Heart left ventricle (tissue), 13 donors: Measurements from ENCODE around the gene IRX2.

Experiments
- CTCF ChIP-seq, 12 donors: fragments of 200-600 bp; sonication (generic) in 4 of 12; IDR thresholded peaks; one replicate each; pipeline versions ENCODE4 v1.5.0 to v1.8.0; 2018 to 2022; ENCODE audit warnings: antibody characterized with exemption in 12 of 12, mild to moderate bottlenecking in 5 of 12
- POLR2A ChIP-seq, 2 donors: fragments of 450-650 bp; IDR thresholded peaks; one replicate each; pipeline ENCODE4 v1.6.1; 2017; ENCODE audit warnings: antibody characterized with exemption in 2 of 2, mild to moderate bottlenecking in 2 of 2, moderate library complexity in 2 of 2
- donor health status: ischemic (EF 13 %, LVEDD 7.1; RV severe dilation, severe dysfunction).
- donor health status: DM: no; HTN: yes; CAD: no.
- donor health status: DM: no; HTN: no; CAD: no.
- donor health status: ischemic (EF 25% LVEDD 6.9; RV normal size, moderate dysfunction).
- donor health status: ischemic (EF 25% LVEDD 5.7; RV mildly dilated, moderate dysfunction).
- donor health status: ischemic (EF 35%, LVEDD 5.7; RV mildly dilated, moderate dysfunction).
- donor health status: nonischemic (EF 11% LVEDD 7.7; RV severe dilation, severe dysfunction).
- donor health status: DM: yes; HTN: yes; CAD: no.
- donor health status: PGD.
- donor health status: ischemic (EF 29% LVEDD 5.4; RV normal size, mild dysfunction).
- donor health status: nonischemic (EF 23%, LVEDD 6.1; RV moderate dilation, normal function).

GRCh38 chr5:2736872-2737271, 14.6 kb downstream of the IRX2 start:
- TF ChIP-seq CTCF (IDR thresholded peaks at IDR 0.05) (no peak), POLR2A (IDR thresholded peaks at IDR 0.05) (no peak)
